AG04450 (cell line): ENCODE measurements around the gene CBX4. TPM values are rescaled to one million over a fixed set of nuclear protein-coding genes. Genes with fewer than 3 reads are reported as not detected.
A peak's percentile ranks its signal among the peaks of the same experiment; 100 is the strongest.

Source experiments
- CTCF ChIA-PET: fragments of 300-600, 350-600 bp; formaldehyde crosslinking; extraction: SDS; loops from one replicate; lab custom pipeline; 2022; ENCODE audit warnings: antibody characterized with exemption, inconsistent platforms; lab: Charles Lee
- POLR2A ChIA-PET: fragments of 350-600 bp; formaldehyde crosslinking; extraction: SDS; loops from one replicate; lab custom pipeline; 2021; ENCODE audit warnings: antibody characterized with exemption, inconsistent platforms; lab: Yijun Ruan, JAX
- DNase-seq: peaks from one replicate; pipeline ENCODE4 v3.0.0-alpha.2; 2011; ENCODE audit warnings: low read depth, low spot score
- H3K27ac ChIP-seq: one replicate; pipeline ENCODE4 v1.5.1; 2012; ENCODE audit warnings: low read depth, low read length, control low read depth
- H3K27me3 ChIP-seq: one replicate; pipeline ENCODE4 v1.6.0; 2012; ENCODE audit warnings: low read length; ENCODE audit not compliant: control insufficient read depth, insufficient read depth
- H3K4me3 ChIP-seq: 2 replicates; pipeline ENCODE4 v1.5.1; 2011; ENCODE audit warnings: mild to moderate bottlenecking, low read depth, low read length, control low read depth
- H3K9me3 ChIP-seq: 2 replicates; pipeline ENCODE4 v1.5.1; 2012; ENCODE audit warnings: low read length; ENCODE audit not compliant: control insufficient read depth, insufficient read depth
- polyA plus RNA-seq: library from polyadenylated mRNA; depleted of rRNA; stranded (reverse); fragments of >200 nt; gene quantifications from 2 replicates; pipeline ENCODE4 v1.2.3, GENCODE V29; 2011
- TF ChIP-seq, protein P1 (sequence below): IDR thresholded peaks from 2 replicates; pipeline ENCODE4 v1.5.1; 2011; ENCODE audit warnings: low read depth, low read length, control low read depth, inconsistent platforms

Gene CBX4
- polyA plus RNA-seq, 1 experiment, result 7.6 TPM

DNA sequence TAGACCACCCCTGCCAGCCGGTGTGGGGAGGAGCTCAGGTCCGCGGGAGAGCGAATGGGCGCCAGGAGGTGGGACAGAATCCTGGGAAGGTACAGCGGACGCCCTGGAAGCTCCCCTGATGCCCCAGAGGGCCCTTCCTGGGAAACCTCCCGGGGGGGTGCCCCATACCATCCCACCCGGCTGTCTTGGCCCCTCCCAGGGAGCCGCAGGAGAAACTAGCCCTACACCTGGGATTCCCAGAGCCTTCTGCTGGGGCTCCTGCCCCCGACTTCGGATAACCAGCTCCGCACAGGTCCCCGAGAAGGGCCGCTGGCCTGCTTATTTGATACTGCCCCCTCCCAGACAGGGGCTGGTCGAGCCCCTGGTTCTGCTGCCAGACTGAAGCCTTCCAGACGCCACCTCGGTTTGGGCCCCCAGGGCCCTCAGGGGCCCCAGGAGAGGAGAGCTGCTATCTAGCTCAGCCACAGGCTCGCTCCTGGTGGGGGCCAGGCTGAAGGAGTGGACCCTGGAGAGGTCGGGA, 3.0 kb upstream of the CBX4 start:
- ChIA-PET CTCF (no interaction called here), POLR2A (interaction anchor here (0.6 kb wide), 1 partner anchor 49 kb away, joined by 3 read pairs; no protein-coding TSS in a partner anchor)
- Histone ChIP-seq H3K4me3 (no peak overlapping the region), H3K27ac (no peak overlapping the region), H3K9me3 (peaks cover 20% of the 10 kb centered on the region; the same call in 1 of the 2 replicates), H3K27me3 (peaks cover 37% of the 10 kb centered on the region)
- DNase-seq, result no peak
- TF ChIP-seq, protein P1, sequence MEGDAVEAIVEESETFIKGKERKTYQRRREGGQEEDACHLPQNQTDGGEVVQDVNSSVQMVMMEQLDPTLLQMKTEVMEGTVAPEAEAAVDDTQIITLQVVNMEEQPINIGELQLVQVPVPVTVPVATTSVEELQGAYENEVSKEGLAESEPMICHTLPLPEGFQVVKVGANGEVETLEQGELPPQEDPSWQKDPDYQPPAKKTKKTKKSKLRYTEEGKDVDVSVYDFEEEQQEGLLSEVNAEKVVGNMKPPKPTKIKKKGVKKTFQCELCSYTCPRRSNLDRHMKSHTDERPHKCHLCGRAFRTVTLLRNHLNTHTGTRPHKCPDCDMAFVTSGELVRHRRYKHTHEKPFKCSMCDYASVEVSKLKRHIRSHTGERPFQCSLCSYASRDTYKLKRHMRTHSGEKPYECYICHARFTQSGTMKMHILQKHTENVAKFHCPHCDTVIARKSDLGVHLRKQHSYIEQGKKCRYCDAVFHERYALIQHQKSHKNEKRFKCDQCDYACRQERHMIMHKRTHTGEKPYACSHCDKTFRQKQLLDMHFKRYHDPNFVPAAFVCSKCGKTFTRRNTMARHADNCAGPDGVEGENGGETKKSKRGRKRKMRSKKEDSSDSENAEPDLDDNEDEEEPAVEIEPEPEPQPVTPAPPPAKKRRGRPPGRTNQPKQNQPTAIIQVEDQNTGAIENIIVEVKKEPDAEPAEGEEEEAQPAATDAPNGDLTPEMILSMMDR, result no peak

DNA sequence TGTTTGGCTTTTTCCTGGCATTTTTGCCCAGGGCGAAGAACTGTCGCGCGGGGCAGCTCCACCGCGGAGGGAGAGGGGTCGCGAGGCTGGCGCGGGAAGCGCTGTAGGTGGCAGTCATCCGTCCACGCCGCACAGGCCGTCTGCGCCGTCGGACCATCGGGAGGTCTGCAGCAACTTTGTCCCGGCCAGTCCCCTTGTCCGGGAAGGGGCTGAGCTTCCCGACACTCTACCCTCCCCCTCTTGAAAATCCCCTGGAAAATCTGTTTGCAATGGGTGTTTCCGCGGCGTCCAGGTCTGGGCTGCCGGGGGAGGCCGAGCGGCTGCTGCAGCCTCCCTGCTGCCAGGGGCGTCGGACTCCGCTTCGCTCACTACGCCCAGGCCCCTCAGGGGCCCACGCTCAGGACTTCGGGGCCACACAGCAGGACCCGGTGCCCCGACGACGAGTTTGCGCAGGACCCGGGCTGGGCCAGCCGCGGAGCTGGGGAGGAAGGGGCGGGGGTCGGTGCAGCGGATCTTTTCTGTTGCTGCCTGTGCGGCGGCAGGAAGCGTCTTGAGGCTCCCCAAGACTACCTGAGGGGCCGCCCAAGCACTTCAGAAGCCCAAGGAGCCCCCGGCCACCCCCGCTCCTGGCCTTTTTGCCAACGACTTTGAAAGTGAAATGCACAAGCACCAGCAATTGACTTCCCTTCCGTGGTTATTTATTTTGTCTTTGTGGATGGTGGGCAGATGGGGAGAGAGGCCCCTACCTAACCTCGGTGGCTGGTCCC, 2.3 kb upstream of the CBX4 start:
- ChIA-PET CTCF (interaction anchor here (1.5 to 2.7 kb wide), 4 partner anchors 32 to 75 kb away, joined by 3 to 10 read pairs (median 8); partner anchors contain the start of gene CBX8), POLR2A (interaction anchor here (0.6 to 3.4 kb wide), 3 partner anchors 13 to 48 kb away, joined by 3 to 20 read pairs (median 3); no protein-coding TSS in a partner anchor)
- TF ChIP-seq, protein P1, result no peak
- Histone ChIP-seq H3K4me3 (no peak overlapping the region), H3K27me3 (peaks cover 36% of the 10 kb centered on the region), H3K27ac (no peak overlapping the region), H3K9me3 (peaks cover 20% of the 10 kb centered on the region; the same call in 1 of the 2 replicates)
- no peak for DNase-seq

DNA sequence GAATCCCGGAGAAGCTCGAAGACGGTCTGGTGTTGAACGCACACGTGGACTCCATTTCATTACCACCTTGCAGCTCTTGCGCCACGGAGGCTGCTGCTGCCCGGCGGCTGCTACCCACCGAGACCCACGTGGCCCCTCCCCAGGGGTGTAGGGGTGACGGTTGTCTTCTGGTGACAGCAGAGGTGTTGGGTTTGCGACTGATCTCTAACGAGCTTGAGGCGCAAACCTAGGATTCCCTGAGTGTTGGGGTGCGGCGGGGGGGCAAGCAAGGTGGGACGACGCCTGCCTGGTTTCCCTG, 1.7 kb upstream of the CBX4 start:
- ChIA-PET POLR2A (interaction anchor here (0.6 to 3.4 kb wide), 3 partner anchors 10 to 47 kb away, joined by 3 to 20 read pairs (median 5); no protein-coding TSS in a partner anchor), CTCF (interaction anchor here (1.1 to 2.7 kb wide), 7 partner anchors 10 to 97 kb away, joined by 3 to 13 read pairs (median 7); partner anchors contain the start of gene CBX8)
- DNase-seq, result no peak
- no peak overlapping the region for H3K27ac ChIP-seq
- peaks cover 36% of the 10 kb centered on the region for H3K27me3 ChIP-seq
- no peak overlapping the region; the same call in 1 of the 2 replicates for H3K4me3 ChIP-seq
- H3K9me3 ChIP-seq, result peaks cover 20% of the 10 kb centered on the region; the same call in 1 of the 2 replicates
- TF ChIP-seq, protein P1, result no peak

- TF ChIP-seq, protein P1, result peak; percentile 18
- POLR2A ChIA-PET, result interaction anchor here (0.6 to 3.4 kb wide), 7 partner anchors 10 to 86 kb away, joined by 3 to 29 read pairs (median 5); partner anchors contain the start of gene CBX8
Observed at GRCh38 chr17:79840269-79840988, 1.2 kb upstream of the CBX4 start.

More at GRCh38 chr17:79840269-79840988, 1.2 kb upstream of the CBX4 start:
- Histone ChIP-seq H3K9me3 (peaks cover 20% of the 10 kb centered on the region; the same call in 1 of the 2 replicates), H3K27me3 (peaks cover 36% of the 10 kb centered on the region), H3K4me3 (peak overlapping the region; percentile 58), H3K27ac (no peak overlapping the region)
- no peak for DNase-seq
- CTCF ChIA-PET, result interaction anchor here (0.5 to 2.7 kb wide), 10 partner anchors 9 to 154 kb away, joined by 3 to 13 read pairs (median 6); partner anchors contain the start of gene CBX8
